Transverse colon (tissue), 4 donors: ENCODE measurements around the gene HIVEP2. TPM values are rescaled to one million over a fixed set of nuclear protein-coding genes. Genes with fewer than 3 reads are reported as not detected.

Source experiments
- DNase-seq: peaks from one replicate; pipeline ENCODE4 v3.0.0-alpha.2; 2019
- H3K27ac ChIP-seq, 4 donors: fragments of 200-600 bp; sonication (generic); 2 replicates each; pipeline ENCODE4 v1.5.1; 2016 to 2018; ENCODE audit warnings: inconsistent platforms in 4 of 4
- H3K27me3 ChIP-seq: fragments of 200-600 bp; sonication (generic); 2 replicates; pipeline ENCODE4 v1.5.1; 2017; ENCODE audit warnings: inconsistent platforms
- H3K36me3 ChIP-seq, 4 donors: fragments of 200-600 bp; sonication (generic); 2 replicates each; pipeline ENCODE4 v1.5.1; 2017 to 2019; ENCODE audit warnings: inconsistent platforms in 4 of 4
- H3K4me1 ChIP-seq, 4 donors: fragments of 200-600 bp; sonication (generic); 2 replicates each; pipeline ENCODE4 v1.5.1; 2017 to 2020; ENCODE audit warnings: inconsistent platforms in 4 of 4
- H3K4me3 ChIP-seq, 4 donors: fragments of 200-600 bp; sonication (generic); 1 replicate in 1 of 4; 2 replicates in 3 of 4; pipeline versions ENCODE4 v1.5.1 to v1.6.1; 2017 to 2019; ENCODE audit warnings: inconsistent platforms in 4 of 4
- H3K9me3 ChIP-seq, 2 donors: fragments of 200-600 bp; sonication (generic); 2 replicates each; pipeline ENCODE4 v1.5.1; 2017 to 2019; ENCODE audit warnings: inconsistent platforms in 2 of 2
- EP300 ChIP-seq: sonication (generic); formaldehyde crosslinking; IDR thresholded peaks from one replicate; pipeline ENCODE4 v1.6.1; 2017; ENCODE audit warnings: antibody characterized with exemption, low read depth
- POLR2A ChIP-seq: fragments of 450-650 bp; IDR thresholded peaks from one replicate; pipeline ENCODE4 v1.6.1; 2016; ENCODE audit warnings: antibody characterized with exemption, mild to moderate bottlenecking, moderate library complexity
- POLR2AphosphoS5 ChIP-seq, 3 donors: sonication (generic); formaldehyde crosslinking; IDR thresholded peaks; one replicate each; pipeline ENCODE4 v1.6.1; 2016; ENCODE audit warnings: antibody characterized with exemption in 3 of 3
- WGBS, 2 donors: methylation state at CpG; one replicate each; pipeline ENCODE4 v1.1.5; 2018; ENCODE audit warnings: low coverage in 1 of 2; 5-methylcytosine and 5-hydroxymethylcytosine counted together
- in situ Hi-C, 4 donors: fragments of 200-750 bp; cut with MboI; loops; one replicate each; pipeline versions ENCODE4 v1.15.0 to v1.15.1; 2017; ENCODE audit warnings: low sequenced_read_pairs in 3 of 4, low pct_ligation_motif_present in 1 of 4, low pct_unique_long_range_greater_than_20kb in 1 of 4
- intact Hi-C: fragments of 100-400 bp; cut with DNase I; formaldehyde crosslinking; loops from one replicate; pipeline ENCODE4 v1.15.1; 2023; ENCODE audit warnings: low total_unique reads
- total RNA-seq, 4 donors: library from RNA; depleted of rRNA; stranded (reverse); fragments of >200 nt; gene quantifications; one replicate each; pipeline ENCODE4 v1.1.0, GENCODE V29; 2016
- TF ChIP-seq, protein P1 (sequence below), 5 experiments: fragments of 200-600 bp in 3 of 5; fragments of 450-650 bp in 2 of 5; sonication (generic) in 3 of 5; IDR thresholded peaks; 1 replicate in 2 of 5; 2 replicates in 3 of 5; pipeline ENCODE4 v1.5.1; 2016 to 2017; ENCODE audit warnings: antibody characterized with exemption in 5 of 5, inconsistent platforms in 3 of 5, mild to moderate bottlenecking in 2 of 5, moderate library complexity in 1 of 5

The HIVEP2 gene
- total RNA-seq, 4 donors from 2014 or later, result 10.0 to 22.5 (median 13.7) TPM

DNA sequence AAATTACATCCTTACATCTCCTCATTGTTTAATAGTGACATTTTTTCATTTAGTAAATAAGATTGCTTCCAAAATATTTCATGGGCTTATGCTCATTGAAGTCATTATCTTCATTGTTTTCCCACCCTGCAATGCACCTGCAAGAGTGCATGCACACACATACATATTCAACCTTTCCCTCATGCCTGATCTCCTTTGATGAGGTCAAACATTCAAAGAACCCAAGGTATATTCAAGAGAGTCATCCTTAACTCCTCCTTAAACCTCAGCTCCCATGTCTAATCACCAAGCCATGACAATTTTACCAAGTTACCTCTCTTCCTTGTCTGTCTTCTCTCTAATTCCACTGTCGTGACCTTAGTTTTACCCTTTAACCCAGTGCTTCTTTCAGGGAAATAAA, 56.5 kb downstream of the HIVEP2 start:
- in situ Hi-C loops, result loop anchor here in 1 of 4 donors (10.0 kb wide), 1 partner anchor 194 kb away; no protein-coding TSS in a partner anchor
- H3K4me1 ChIP-seq, result peaks cover 6 to 28% (median 13%) of the 10 kb centered on the region in 4 donors
- no peaks in the 10 kb centered on the region for H3K36me3 ChIP-seq
- intact Hi-C loops, result loop anchor here (10.0 kb wide), 1 partner anchor 56 kb away; the partner anchor contains the start of gene HIVEP2
- no peaks in the 10 kb centered on the region for H3K27me3 ChIP-seq
- no peaks in the 10 kb centered on the region for H3K9me3 ChIP-seq
- no peak for TF ChIP-seq POLR2AphosphoS5 (IDR thresholded peaks at IDR 0.05)
- TF ChIP-seq EP300, result no peak
- TF ChIP-seq, protein P1, sequence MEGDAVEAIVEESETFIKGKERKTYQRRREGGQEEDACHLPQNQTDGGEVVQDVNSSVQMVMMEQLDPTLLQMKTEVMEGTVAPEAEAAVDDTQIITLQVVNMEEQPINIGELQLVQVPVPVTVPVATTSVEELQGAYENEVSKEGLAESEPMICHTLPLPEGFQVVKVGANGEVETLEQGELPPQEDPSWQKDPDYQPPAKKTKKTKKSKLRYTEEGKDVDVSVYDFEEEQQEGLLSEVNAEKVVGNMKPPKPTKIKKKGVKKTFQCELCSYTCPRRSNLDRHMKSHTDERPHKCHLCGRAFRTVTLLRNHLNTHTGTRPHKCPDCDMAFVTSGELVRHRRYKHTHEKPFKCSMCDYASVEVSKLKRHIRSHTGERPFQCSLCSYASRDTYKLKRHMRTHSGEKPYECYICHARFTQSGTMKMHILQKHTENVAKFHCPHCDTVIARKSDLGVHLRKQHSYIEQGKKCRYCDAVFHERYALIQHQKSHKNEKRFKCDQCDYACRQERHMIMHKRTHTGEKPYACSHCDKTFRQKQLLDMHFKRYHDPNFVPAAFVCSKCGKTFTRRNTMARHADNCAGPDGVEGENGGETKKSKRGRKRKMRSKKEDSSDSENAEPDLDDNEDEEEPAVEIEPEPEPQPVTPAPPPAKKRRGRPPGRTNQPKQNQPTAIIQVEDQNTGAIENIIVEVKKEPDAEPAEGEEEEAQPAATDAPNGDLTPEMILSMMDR (IDR thresholded peaks at IDR 0.05), result no peak
- no peak for TF ChIP-seq POLR2A
- no peak overlapping the region for H3K27ac ChIP-seq
- no peak overlapping the region for H3K4me3 ChIP-seq
- 97 to 100% methylated on average over 1 of the region's 1 CpG for WGBS, 2 donors
- no peak for DNase-seq

DNA sequence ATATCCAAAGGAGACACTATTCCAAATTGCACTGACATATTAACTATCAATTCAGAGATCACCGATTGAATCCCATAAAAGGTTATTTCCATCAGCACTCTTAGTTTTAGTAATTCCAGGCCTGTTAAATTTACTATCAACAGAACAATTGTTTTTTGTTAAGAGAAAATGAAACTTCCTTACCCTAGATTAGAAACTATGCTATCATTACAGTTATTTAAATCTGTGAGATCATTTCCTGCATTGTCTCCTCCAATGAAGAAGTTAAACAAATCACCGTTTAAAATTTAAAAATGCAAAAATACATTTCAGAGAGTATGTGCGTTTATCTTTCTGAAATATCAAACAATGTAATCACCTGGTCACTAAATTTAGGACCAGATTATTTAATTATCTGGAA, 57.5 kb downstream of the HIVEP2 start:
- Histone ChIP-seq H3K36me3 (no peaks in the 10 kb centered on the region), H3K27me3 (no peaks in the 10 kb centered on the region), H3K27ac (no peak overlapping the region), H3K9me3 (no peaks in the 10 kb centered on the region), H3K4me3 (no peak overlapping the region), H3K4me1 (peaks cover 6 to 28% (median 13%) of the 10 kb centered on the region in 4 donors)
- 62 to 79% methylated on average over 3 of the region's 3 CpGs for WGBS, 2 donors
- no peak for DNase-seq
- intact Hi-C loops (loop anchor here (10.0 kb wide), 1 partner anchor 57 kb away; the partner anchor contains the start of gene HIVEP2), in situ Hi-C loops (loop anchor here in 1 of 4 donors (10.0 kb wide), 1 partner anchor 193 kb away; no protein-coding TSS in a partner anchor)
- TF ChIP-seq POLR2A (no peak), EP300 (no peak), POLR2AphosphoS5 (IDR thresholded peaks at IDR 0.05) (no peak)
- TF ChIP-seq, protein P1 (IDR thresholded peaks at IDR 0.05), result no peak

DNA sequence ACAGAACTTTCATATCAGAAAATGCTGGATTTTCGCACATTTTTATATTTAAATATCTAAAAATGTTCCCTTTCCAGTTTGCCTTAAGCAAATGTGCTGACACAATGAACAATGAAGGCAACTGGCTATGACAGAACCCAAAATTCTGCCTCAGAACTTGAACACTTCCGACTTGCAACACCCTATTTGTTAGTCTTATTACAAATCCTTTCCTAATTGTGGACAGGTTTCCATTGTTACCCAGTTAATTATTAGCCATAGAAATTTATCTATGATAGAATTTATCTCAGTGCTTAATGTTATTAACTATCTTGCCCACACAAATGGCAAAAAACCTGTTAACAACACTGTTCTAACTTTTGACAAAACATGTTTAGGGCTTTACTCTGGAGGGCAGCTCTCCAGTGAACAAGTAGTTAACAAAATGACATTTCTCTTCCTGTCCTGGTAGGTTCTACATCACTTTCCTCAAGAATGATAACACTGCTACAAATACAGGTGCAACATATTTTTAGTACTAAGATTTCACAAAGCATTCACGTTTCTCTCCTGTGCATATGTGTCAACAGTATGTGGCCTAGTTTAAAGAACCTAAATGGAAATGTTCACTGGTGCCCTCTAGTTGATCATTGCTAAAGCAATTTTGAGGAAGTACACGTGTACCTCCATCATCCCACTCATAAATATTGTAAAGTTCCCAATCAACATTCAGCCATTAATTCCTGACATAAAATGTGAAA, 58.4 kb downstream of the HIVEP2 start:
- intact Hi-C loops, result loop anchor here (10.0 kb wide), 1 partner anchor 58 kb away; the partner anchor contains the start of gene HIVEP2
- DNase-seq, result no peak

More for the DNA sequence above, 58.4 kb downstream of the HIVEP2 start:
- Histone ChIP-seq H3K4me1 (peaks cover 6 to 28% (median 13%) of the 10 kb centered on the region in 4 donors), H3K36me3 (no peaks in the 10 kb centered on the region), H3K4me3 (no peak overlapping the region), H3K27ac (peak overlapping the region; percentile 28 to 60 (median 38)), H3K27me3 (no peaks in the 10 kb centered on the region), H3K9me3 (no peaks in the 10 kb centered on the region)
- in situ Hi-C loops, result loop anchor here in 1 of 4 donors (10.0 kb wide), 1 partner anchor 192 kb away; no protein-coding TSS in a partner anchor
- TF ChIP-seq EP300, result no peak
- TF ChIP-seq POLR2A, result no peak
- TF ChIP-seq, protein P1 (IDR thresholded peaks at IDR 0.05), result peak in 4 of 5 experiments; percentile 20 to 42 (median 30)
- WGBS, 2 donors, result 24 to 100% methylated on average over 2 to 4 of the region's 4 CpGs
